ES-I3 (cell line): Measurements from ENCODE around the gene ANKRD49.
A peak's percentile ranks its signal among the peaks of the same experiment; 100 is the strongest.

Source experiments
- H3K36me3 ChIP-seq: 2 replicates; pipeline ENCODE4 v1.6.1; 2013; ENCODE audit warnings: mild to moderate bottlenecking, low read length, control low read depth, moderate library complexity; ENCODE audit not compliant: insufficient read depth
- H3K4me1 ChIP-seq: 2 replicates; pipeline ENCODE4 v1.6.1; 2013; ENCODE audit warnings: mild to moderate bottlenecking, control low read depth, low read length; ENCODE audit not compliant: insufficient read depth
- H3K9ac ChIP-seq: 2 replicates; pipeline ENCODE4 v1.6.1; 2013; ENCODE audit warnings: low read depth, mild to moderate bottlenecking, low read length, moderate library complexity
- H3K9me3 ChIP-seq: 2 replicates; pipeline ENCODE4 v1.6.1; 2013; ENCODE audit warnings: mild to moderate bottlenecking, low read length, moderate library complexity; ENCODE audit not compliant: control insufficient read depth, insufficient read depth

Gene ANKRD49

GRCh38 chr11:94493281-94494125 is at the start of gene ANKRD49, which contains the start of gene MRE11:
Gene ANKRD49, plus strand, starts transcription at chr11:94493984. Its CDS starts 2,710 bp downstream, at chr11:94496694.
Gene MRE11, minus strand, starts transcription at chr11:94493844. Its CDS starts 1,043 bp downstream, at chr11:94492801.
- Histone ChIP-seq H3K4me1 (no peaks in the 10 kb centered on the region), H3K36me3 (peaks cover 6% of the 10 kb centered on the region; the same call in 1 of the 2 replicates), H3K9me3 (no peaks in the 10 kb centered on the region), H3K9ac (peak within 1 kb of the TSS; percentile 71)

DNA sequence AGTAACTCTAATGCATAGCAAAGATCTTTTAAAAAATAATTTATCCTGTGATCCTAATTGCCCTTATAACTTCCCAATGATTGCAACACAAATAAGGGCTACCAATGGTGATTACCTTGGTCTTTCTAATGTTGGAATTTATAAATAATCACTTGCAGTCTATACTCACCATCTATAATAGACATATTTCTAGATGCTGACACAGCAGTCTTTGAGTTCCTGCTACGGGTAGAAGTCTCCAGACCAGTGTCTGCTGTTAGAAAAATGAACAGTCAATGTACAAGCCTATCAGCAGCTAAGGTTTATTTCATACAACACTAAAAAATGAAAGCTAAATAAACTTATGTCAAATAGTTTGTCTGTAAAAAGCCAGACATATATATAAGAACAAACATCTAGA is 48.1 kb upstream of the ANKRD49 start:
- H3K9me3 ChIP-seq, result no peaks in the 10 kb centered on the region
- 0 out of 2 replicates have a peak, but pooled peaks cover 3% of the 10 kb centered on the region for H3K4me1 ChIP-seq
- no peaks in the 10 kb centered on the region for H3K36me3 ChIP-seq
- no peak overlapping the region for H3K9ac ChIP-seq

- H3K9me3 ChIP-seq, result no peaks in the 10 kb centered on the region
- no peaks in the 10 kb centered on the region for H3K36me3 ChIP-seq
- H3K9ac ChIP-seq, result no peak overlapping the region
- H3K4me1 ChIP-seq, result no peaks in the 10 kb centered on the region
Measured at GRCh38 chr11:94447149-94447548, 46.6 kb upstream of the ANKRD49 start.

DNA sequence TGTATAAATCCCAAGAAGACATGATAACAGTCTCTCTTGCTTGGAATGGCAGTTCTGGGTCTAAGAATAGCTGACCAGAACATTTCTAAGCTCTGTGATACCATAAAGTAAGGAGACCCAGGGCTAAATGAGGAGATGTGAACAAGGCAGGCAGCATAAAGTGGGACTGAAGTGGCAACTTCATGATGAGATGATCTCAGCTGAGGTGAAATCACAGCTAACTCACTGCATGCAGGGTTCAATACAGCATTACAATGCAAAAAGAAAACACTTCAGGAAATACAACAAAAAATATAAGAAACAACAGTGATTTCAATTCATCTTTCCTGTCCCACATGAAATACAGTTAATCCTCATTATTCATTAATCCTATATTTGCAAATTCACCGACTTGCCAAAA is 44.8 kb upstream of the ANKRD49 start:
- no peak overlapping the region for H3K9ac ChIP-seq
- no peaks in the 10 kb centered on the region for H3K4me1 ChIP-seq
- no peaks in the 10 kb centered on the region for H3K9me3 ChIP-seq
- no peaks in the 10 kb centered on the region; the same call in 1 of the 2 replicates for H3K36me3 ChIP-seq

DNA sequence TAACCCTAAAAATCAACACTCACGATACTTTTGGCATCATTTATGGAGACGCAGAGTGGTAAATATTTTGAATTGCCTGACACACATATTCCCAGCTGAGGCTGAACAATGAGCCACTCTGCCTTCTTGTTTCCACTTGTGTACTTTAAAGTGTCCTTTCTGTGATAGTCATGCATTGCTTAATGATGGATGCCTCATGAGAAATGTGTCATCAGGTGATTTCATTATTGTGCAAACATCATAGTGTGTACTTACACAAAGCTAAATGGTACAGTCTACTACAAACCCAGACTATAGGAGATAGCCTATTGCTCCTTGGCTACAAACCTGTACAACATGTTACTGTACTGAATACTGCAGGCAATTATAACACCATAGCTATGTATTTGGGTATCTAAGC is 44.3 kb upstream of the ANKRD49 start:
- no peaks in the 10 kb centered on the region for H3K4me1 ChIP-seq
- H3K9ac ChIP-seq, result no peak overlapping the region
- no peaks in the 10 kb centered on the region for H3K9me3 ChIP-seq
- no peaks in the 10 kb centered on the region; the same call in 1 of the 2 replicates for H3K36me3 ChIP-seq

DNA sequence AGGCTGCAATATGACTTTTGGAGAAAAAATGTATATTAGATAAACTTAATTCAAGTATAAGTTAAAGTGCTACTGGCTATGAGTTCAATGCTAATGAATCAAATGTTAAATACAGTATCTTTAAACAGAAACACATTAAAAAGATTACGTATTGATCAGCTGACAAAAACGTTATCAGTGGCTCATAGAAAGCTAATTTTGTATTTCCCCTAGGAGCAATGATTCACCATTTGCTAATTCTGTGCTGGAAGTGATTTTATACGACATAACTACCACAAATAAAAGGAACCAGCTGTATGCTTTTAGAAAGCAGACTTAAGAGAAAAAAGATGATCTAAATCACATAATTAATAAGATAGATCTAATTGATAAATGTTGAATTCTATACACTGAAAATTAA is 43.7 kb upstream of the ANKRD49 start:
- Histone ChIP-seq H3K9ac (no peak overlapping the region), H3K36me3 (no peaks in the 10 kb centered on the region; the same call in 1 of the 2 replicates), H3K4me1 (no peaks in the 10 kb centered on the region), H3K9me3 (no peaks in the 10 kb centered on the region)

DNA sequence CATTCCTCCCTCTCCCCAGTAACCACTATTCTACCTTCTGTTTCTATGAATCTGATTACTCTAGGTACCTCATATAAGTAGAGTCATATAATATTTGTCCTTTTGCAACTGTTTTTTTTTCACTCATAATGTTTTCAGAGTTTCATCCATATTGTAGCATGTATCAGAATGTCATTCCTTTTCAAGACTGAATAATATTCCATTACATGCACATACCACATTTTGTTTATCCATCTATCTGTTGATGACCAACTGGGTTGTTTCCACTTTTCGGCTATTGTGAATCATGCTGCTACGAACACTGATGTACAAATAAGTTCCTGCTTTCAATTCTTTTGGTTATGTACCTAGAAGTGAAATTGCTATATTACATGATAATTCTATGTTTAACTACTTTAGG is 40.8 kb upstream of the ANKRD49 start:
- H3K4me1 ChIP-seq, result no peaks in the 10 kb centered on the region
- no peak overlapping the region for H3K9ac ChIP-seq
- no peaks in the 10 kb centered on the region for H3K9me3 ChIP-seq
- no peaks in the 10 kb centered on the region; the same call in 1 of the 2 replicates for H3K36me3 ChIP-seq

DNA sequence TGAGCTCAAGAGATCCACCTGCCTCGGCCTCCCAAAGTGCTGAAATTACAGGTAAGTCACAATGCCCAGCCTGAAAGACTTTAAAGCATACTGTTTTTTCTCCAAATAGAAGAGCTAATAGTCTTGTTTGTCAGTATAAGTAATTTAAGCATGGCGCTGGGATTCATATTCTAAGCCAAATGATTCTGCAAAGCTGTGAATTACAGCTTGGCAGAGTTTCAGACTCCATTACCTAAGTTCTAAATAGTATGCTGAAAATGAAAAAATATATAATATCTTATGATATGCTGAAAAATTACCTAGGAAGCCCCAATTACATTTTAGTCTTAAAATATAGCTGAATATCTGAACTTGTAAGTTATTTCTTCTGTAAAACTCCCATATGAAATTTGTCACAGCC is 39.5 kb upstream of the ANKRD49 start:
- Histone ChIP-seq H3K36me3 (no peaks in the 10 kb centered on the region; the same call in 1 of the 2 replicates), H3K4me1 (no peaks in the 10 kb centered on the region), H3K9me3 (no peaks in the 10 kb centered on the region), H3K9ac (no peak overlapping the region)

DNA sequence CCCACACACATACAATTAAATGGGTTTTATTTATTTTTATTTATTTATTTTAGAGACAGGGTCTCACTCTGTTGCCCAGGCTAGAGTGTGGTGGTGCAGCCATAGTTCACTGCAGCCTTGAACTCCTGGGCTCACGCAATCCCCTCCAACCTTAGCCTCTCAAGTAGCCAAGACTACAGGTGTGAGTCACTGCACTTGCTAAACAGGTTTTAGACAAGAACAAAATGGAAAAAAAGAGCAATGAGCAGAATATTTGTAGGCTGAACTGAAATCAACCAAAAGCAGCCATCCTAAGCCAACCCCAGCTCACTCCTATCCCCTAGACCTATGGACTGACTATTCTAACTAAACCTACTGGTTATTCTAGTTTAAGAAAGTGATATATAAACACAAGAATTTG is 37.9 kb upstream of the ANKRD49 start:
- H3K4me1 ChIP-seq, result no peaks in the 10 kb centered on the region
- no peaks in the 10 kb centered on the region for H3K9me3 ChIP-seq
- no peaks in the 10 kb centered on the region; the same call in 1 of the 2 replicates for H3K36me3 ChIP-seq
- no peak overlapping the region for H3K9ac ChIP-seq

GRCh38 chr11:94457118-94458029 is 36.4 kb upstream of the ANKRD49 start:
- Histone ChIP-seq H3K4me1 (no peaks in the 10 kb centered on the region), H3K36me3 (no peaks in the 10 kb centered on the region; the same call in 1 of the 2 replicates), H3K9ac (no peak overlapping the region), H3K9me3 (no peaks in the 10 kb centered on the region)

- Histone ChIP-seq H3K4me1 (no peaks in the 10 kb centered on the region), H3K9ac (no peak overlapping the region), H3K9me3 (no peaks in the 10 kb centered on the region), H3K36me3 (no peaks in the 10 kb centered on the region)
Measured at GRCh38 chr11:94459576-94459975, 34.2 kb upstream of the ANKRD49 start.

DNA sequence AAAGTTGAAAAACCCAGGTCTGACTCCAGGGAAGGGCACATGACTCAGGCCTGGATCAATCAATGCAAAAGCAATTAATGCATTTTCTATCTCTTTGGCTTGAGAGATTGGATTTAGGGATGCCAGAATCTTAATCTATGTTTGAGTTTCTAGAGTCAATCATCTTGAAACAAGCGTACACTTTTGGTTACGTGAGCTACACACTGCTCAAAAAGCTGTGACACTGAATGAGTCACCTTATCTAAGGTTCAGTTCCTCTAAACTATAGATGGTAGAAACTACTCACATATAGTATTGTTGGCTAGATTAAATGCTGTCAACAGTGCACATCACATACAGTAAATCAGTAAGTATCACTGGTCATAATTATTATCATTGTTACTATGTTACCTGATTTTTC is 24.4 kb upstream of the ANKRD49 start:
- Histone ChIP-seq H3K9me3 (no peaks in the 10 kb centered on the region), H3K36me3 (peaks cover 6% of the 10 kb centered on the region), H3K9ac (no peak overlapping the region), H3K4me1 (peaks cover 19% of the 10 kb centered on the region; the same call in 1 of the 2 replicates)

DNA sequence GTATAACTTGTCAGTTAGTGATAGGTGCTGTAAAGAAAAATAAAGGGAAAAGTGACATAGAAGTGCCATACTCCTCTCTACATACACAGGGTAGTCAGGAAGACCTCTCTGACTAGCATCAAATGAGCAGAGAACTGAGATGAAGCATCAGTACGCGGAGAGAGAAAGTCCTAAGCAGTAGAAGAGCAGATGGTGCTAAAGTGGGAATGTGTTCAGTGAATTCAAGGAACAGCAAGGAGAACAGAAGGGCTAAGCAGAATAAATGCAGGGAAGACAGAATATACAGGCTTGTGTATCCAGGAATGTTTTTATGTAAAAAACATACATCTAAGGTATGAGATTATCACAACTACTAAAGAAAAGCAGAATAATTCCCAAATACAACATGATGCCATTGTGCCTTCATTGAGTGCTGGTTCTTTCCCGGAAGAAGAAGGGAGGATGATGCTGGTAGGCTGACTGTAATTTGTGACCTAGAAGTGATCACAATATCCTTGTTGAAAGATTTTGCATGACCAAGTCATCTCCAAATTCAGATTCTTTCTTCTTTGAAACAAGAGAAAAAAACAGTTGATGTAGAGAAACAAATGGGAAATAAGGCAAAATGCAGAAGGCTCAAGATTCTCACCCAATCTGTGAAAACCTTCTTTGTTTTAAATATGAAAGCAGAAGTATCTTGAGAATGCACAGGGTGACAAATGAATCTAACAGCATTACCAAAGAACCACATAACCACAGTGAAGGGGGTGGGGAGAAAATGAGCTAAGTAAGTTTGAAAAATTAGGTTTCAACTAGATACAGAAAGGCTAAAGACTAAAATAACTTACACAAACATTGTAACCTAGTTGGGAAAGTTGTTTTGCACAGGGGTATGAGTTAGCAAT is 20.6 kb upstream of the ANKRD49 start:
- H3K9ac ChIP-seq, result no peak overlapping the region; the same call in 1 of the 2 replicates
- H3K9me3 ChIP-seq, result no peaks in the 10 kb centered on the region
- H3K36me3 ChIP-seq, result peaks cover 6% of the 10 kb centered on the region
- H3K4me1 ChIP-seq, result peaks cover 19% of the 10 kb centered on the region; the same call in 1 of the 2 replicates
